CD4-positive, alpha-beta T cell treated with Interleukin-10 for 1 hour (primary cell): ENCODE data around the gene ZNF680.
"Not testable (repeated sequence)": the region's sequence is repeated elsewhere in the genome, so short reads cannot be mapped to it uniquely, and the experiment has no call there.

ENCODE experiments used
- DNase-seq: peaks from one replicate; pipeline ENCODE4 v3.0.0-alpha.2; 2020

ZNF680 gene

GRCh38 chr7:64554188-64554587 lies 8.7 kb downstream of the ZNF680 start:
- not testable (repeated sequence) for DNase-seq

- no peak for DNase-seq
Measured at GRCh38 chr7:64551375-64552142, 11.3 kb downstream of the ZNF680 start.

GRCh38 chr7:64544010-64544409 lies 18.9 kb downstream of the ZNF680 start:
- DNase-seq: no peak

GRCh38 chr7:64541438-64542359 lies 21.2 kb downstream of the ZNF680 start:
- no peak for DNase-seq

- DNase-seq: no peak
Measured at GRCh38 chr7:64533756-64534155, 29.1 kb downstream of the ZNF680 start.

GRCh38 chr7:64528770-64529169 lies 34.1 kb downstream of the ZNF680 start:
- no peak for DNase-seq

GRCh38 chr7:64521409-64521984 lies 41.4 kb downstream of the ZNF680 start:
- DNase-seq: no peak

- DNase-seq: no peak
Measured at GRCh38 chr7:64516451-64516850, 46.4 kb downstream of the ZNF680 start.

GRCh38 chr7:64515781-64516180 lies 47.1 kb downstream of the ZNF680 start:
- no peak for DNase-seq

- no peak for DNase-seq
Measured at GRCh38 chr7:64515330-64515729, 47.5 kb downstream of the ZNF680 start.

- no peak for DNase-seq
Measured at GRCh38 chr7:64509583-64509982, 53.3 kb downstream of the ZNF680 start.

- no peak for DNase-seq
Measured at GRCh38 chr7:64504581-64505120, 58.2 kb downstream of the ZNF680 start.

- no peak for DNase-seq
Measured at GRCh38 chr7:64498270-64498669, 64.6 kb downstream of the ZNF680 start.

GRCh38 chr7:64494912-64495461 lies 67.9 kb downstream of the ZNF680 start:
- no peak for DNase-seq

- no peak for DNase-seq
Measured at GRCh38 chr7:64485623-64486022, 77.2 kb downstream of the ZNF680 start.
